ENCODE results near the gene TRIM21. TPM values are rescaled to one million over a fixed set of nuclear protein-coding genes. Genes with fewer than 3 reads are reported as not detected.

Gene TRIM21
- total and polyA plus RNA-seq, 2 of the 13 experiments (the other 11 are each of a cell fraction or from before 2014, with no cell fraction given) = 6.2 to 9.6 TPM

DNA sequence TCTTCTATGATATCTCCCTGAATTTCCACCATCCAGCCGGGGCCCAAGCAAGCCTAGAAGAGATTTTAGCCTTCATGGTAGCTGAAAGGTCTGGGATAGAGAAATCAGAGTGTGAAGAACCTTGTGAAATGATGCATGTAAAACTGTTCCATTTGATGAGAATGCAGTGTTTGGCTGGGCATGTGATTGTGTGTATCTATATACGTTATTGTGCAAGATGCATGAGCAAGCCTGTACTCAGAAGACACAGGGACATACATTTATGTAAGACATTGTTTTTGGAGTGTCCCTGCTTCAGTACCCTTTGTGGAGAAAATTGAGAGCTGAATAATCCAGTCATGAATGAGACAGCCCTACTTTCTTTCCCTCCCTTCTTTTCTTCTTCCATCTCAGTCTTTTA, 40.4 kb upstream of the TRIM21 start:
- Histone ChIP-seq H3K4me3 (replicated peaks in 1 of 3; ENCODE audit: insufficient read depth in 1 of 3, low read depth in 2 of 3, low read length in 3 of 3) (no peak overlapping the region), H3K79me2 (ENCODE audit: insufficient read depth, low read length) (no peaks in the 10 kb centered on the region), H3K27me3 (ENCODE audit: control insufficient read depth in 1 of 2, insufficient read depth in 2 of 2, low read length in 2 of 2) (peaks cover 0 to 2% of the 10 kb centered on the region in 2 experiments; a peak in 1 of 5 replicates), H3K27ac (ENCODE audit: extremely low read length, insufficient read depth, low read length) (no peak overlapping the region), H3K9ac (ENCODE audit: insufficient read depth, low read depth, low read length) (no peak overlapping the region), H3K36me3 (replicated peaks in 1 of 2; ENCODE audit: control insufficient read depth in 1 of 2, insufficient read depth in 2 of 2, low read length in 2 of 2) (no peaks in the 10 kb centered on the region), H3K4me2 (ENCODE audit: low read depth, low read length) (no peak overlapping the region), H4K20me1 (ENCODE audit: insufficient read depth, low read length) (no peaks in the 10 kb centered on the region), H3K4me1 (ENCODE audit: insufficient read depth, low read length) (no peaks in the 10 kb centered on the region), H3K9me3 (ENCODE audit: low read length) (no peaks in the 10 kb centered on the region), H2AFZ (ENCODE audit: low read length) (no peak overlapping the region)
- FAIRE-seq = no peak
- ChIA-PET CTCF (ENCODE audit: low intra/inter-chr PET ratio, low total read pairs) (no interaction called here), POLR2A (no interaction called here)
- 2% methylated on average over 2 of the region's 2 CpGs for WGBS (ENCODE audit: low lambda C conversion rate)
- no peak for DNase-seq (ENCODE audit: low spot score)
- in situ Hi-C loops (cut with HindIII; ENCODE audit: extremely low pct_ligation_motif_present, low pct_unique_long_range_greater_than_20kb) = no loop called here
- TF ChIP-seq SMC3 (IDR thresholded peaks at IDR 0.05; ENCODE audit: low read length) (no peak), ZNF75D (CRISPR knock-in tag; IDR thresholded peaks at IDR 0.05; ENCODE audit: borderline replicate concordance) (no peak), CEBPB (IDR thresholded peaks at IDR 0.05; ENCODE audit: borderline replicate concordance, low read depth, low read length) (0 out of 2 replicates have a peak, but pooled peaks have one; percentile 17)
- TF ChIP-seq, protein P1, sequence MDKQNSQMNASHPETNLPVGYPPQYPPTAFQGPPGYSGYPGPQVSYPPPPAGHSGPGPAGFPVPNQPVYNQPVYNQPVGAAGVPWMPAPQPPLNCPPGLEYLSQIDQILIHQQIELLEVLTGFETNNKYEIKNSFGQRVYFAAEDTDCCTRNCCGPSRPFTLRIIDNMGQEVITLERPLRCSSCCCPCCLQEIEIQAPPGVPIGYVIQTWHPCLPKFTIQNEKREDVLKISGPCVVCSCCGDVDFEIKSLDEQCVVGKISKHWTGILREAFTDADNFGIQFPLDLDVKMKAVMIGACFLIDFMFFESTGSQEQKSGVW (CRISPR knock-in tag; IDR thresholded peaks at IDR 0.05; ENCODE audit: borderline replicate concordance) = no peak
- TF ChIP-seq, protein P2, sequence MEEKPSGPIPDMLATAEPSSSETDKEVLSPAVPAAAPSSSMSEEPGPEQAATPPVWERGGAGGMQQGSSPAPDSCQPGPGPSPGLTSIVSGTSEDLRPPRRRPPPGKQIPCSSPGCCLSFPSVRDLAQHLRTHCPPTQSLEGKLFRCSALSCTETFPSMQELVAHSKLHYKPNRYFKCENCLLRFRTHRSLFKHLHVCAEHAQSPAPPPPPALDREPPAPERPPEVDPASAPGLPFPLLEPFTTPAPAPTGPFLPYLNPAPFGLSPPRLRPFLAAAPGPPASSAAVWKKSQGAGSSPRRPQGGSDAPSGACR (CRISPR knock-in tag; IDR thresholded peaks at IDR 0.05) = no peak
- intact Hi-C loops (cut with micrococcal nuclease; ENCODE audit: unreplicated experiment) = no loop called here
- BruUV-seq (replicated peaks) = no TSS peak
- ATAC-seq = no peak

GRCh38 chr11:4430051-4430450, 36.5 kb upstream of the TRIM21 start:
- intact Hi-C loops (cut with micrococcal nuclease; ENCODE audit: unreplicated experiment) = no loop called here
- in situ Hi-C loops (cut with HindIII; ENCODE audit: extremely low pct_ligation_motif_present, low pct_unique_long_range_greater_than_20kb) = no loop called here
- H3K9me3 ChIP-seq (ENCODE audit: low read length) = no peaks in the 10 kb centered on the region
- ATAC-seq (no peak), FAIRE-seq (no peak), DNase-seq (ENCODE audit: low spot score) (no peak)
- TF ChIP-seq ZNF709 (CRISPR knock-in tag; IDR thresholded peaks at IDR 0.05) (no peak), CENPX (CRISPR knock-in tag; IDR thresholded peaks at IDR 0.05) (no peak), ZBTB38 (CRISPR knock-in tag; IDR thresholded peaks at IDR 0.05) (no peak), SMC3 (IDR thresholded peaks at IDR 0.05; ENCODE audit: low read length) (no peak)
- H3K36me3 ChIP-seq (replicated peaks in 1 of 2; ENCODE audit: control insufficient read depth in 1 of 2, insufficient read depth in 2 of 2, low read length in 2 of 2) = no peaks in the 10 kb centered on the region
- H3K79me2 ChIP-seq (ENCODE audit: insufficient read depth, low read length) = no peaks in the 10 kb centered on the region
- no peak overlapping the region for H3K4me3 ChIP-seq (replicated peaks in 1 of 3; ENCODE audit: insufficient read depth in 1 of 3, low read depth in 2 of 3, low read length in 3 of 3)
- H3K9ac ChIP-seq (ENCODE audit: insufficient read depth, low read depth, low read length) = no peak overlapping the region
- no TSS peak for BruUV-seq (replicated peaks)
- H3K27ac ChIP-seq (ENCODE audit: extremely low read length, insufficient read depth, low read length) = no peak overlapping the region
- no peaks in the 10 kb centered on the region for H3K4me1 ChIP-seq (ENCODE audit: insufficient read depth, low read length)
- H2AFZ ChIP-seq (ENCODE audit: low read length) = no peak overlapping the region
- 25% methylated on average over 4 of the region's 4 CpGs for WGBS (ENCODE audit: low lambda C conversion rate)
- H3K4me2 ChIP-seq (ENCODE audit: low read depth, low read length) = no peak overlapping the region
- no peaks in the 10 kb centered on the region for H3K27me3 ChIP-seq (ENCODE audit: control insufficient read depth in 1 of 2, insufficient read depth in 2 of 2, low read length in 2 of 2)
- H4K20me1 ChIP-seq (ENCODE audit: insufficient read depth, low read length) = no peaks in the 10 kb centered on the region
- ChIA-PET CTCF (ENCODE audit: low intra/inter-chr PET ratio, low total read pairs) (no interaction called here), POLR2A (no interaction called here)
